ENCODE results near the gene PPFIA4.

The PPFIA4 gene

GRCh38 chr1:203041351-203041932 is 15.2 kb downstream of the PPFIA4 start:
- no peak for DNase-seq

DNA sequence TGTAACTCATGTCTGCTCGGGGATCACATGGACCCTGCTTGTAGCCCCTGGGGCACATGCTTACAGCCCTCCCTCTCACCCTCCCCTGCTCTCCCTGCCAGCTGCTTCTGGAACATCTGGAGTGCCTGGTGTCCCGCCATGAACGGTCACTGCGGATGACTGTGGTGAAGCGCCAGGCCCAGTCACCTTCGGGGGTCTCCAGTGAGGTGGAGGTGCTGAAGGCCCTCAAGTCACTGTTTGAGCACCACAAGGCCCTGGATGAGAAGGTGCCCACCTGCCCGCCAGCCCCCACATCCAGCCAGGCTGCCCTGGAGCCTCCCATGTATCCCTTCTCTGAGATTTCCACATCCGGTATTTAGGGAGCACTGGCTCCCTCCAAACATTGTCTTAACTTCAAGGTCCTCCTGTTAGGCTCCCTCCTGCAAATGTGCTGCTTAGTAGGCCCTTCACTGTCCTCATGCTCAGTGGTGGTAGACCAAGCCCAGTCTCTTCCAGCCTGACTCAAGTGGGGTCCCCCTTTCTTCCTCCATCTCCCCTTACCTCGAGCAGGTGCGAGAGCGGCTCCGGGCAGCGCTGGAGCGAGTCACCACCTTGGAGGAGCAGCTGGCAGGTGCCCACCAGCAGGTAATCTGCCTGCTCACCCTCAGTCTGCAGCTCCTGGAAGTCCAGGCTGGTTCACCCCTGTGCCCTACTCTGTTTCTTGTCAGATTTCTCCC is 17.7 kb downstream of the PPFIA4 start:
- no peak for DNase-seq

- DNase-seq: no peak
These were observed 18.4 kb downstream of the PPFIA4 start for GRCh38 chr1:203044546-203045250.

- no peak for DNase-seq
These were observed 19.0 kb downstream of the PPFIA4 start for GRCh38 chr1:203045336-203045735.

DNA sequence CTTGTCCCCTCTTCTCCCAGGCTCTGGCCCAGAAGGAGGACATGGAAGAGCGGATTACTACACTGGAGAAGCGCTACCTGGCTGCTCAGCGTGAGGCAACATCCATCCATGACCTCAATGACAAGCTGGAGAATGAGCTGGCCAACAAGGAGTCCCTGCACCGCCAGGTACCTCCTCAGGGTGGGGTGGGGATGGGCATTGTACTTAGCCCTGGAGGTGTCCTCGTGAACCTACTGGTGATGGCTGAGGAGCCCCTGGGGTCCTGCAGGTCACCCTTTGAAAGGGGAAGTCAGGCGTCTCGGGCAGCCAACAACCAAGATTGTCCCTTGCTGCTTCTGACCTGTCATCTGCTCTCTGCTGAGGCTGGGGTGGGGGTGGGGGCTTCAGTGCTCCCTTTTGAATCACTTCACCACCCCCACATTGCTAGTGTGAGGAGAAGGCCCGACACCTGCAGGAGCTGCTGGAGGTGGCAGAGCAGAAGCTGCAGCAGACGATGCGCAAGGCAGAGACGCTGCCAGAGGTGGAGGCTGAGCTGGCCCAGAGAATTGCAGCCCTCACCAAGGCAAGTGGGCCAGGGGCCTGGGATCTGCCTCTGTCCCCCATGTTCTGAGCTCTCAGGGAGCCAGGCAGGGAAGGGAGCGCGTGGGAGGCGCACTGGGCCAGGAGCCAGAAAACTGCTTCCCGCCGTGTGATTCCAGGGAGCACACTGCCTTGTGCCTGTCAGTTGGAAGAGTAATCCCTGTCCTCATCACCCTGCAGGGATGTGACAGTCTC is 19.7 kb downstream of the PPFIA4 start:
- no peak for DNase-seq

DNA sequence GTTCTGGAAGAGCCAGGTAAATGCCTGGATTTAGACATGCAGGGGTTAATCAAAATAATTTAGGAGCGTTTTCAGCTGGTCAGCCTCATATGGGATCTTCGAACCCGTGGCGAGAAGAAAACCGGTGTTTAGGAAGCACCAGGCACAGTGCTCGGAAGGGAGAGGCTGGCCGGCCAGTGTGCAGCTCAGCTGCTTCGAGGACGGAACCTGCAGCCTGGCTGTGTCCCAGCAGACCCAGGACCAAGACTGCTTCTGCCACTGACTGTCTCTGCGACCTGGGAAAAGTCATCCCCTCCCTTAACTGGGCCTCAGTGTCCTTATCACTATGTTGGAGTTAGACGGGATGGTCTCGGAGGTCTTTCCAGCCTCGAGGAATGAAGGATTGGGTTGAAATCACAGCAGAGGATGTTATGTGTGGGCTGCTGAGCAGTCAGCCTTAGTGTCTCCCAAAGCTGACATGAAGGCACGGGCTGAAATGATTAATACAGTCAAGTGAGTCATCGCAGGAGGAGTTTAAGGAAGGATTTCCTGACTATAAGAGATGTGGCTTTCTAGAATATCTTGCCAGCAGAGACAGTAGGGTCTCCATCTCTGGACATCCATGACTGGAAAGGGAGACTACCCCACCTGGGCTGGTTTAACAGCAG is 20.8 kb downstream of the PPFIA4 start:
- DNase-seq: no peak

GRCh38 chr1:203048086-203048485 is 21.8 kb downstream of the PPFIA4 start:
- no peak for DNase-seq

DNA sequence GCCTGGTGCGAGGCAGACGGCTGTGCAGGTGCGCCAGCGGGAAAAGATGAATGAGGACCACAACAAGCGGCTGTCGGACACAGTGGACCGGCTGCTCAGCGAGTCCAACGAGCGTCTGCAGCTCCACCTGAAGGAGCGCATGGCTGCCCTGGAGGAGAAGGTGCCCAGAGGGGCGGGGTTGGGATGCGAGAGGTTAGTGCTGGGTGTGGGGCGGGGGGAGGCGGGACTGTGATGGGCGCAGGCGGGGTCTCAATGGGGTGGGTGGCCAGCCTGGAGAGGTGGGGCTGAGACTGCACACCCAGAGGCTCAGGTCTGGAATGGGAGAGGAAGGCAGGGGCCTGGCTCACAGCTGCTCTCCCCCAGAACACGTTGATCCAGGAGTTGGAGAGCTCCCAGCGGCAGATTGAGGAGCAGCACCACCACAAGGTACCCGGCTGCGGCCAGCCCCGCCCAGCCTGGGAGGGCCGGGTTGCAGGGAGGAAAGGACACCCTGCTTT is 22.3 kb downstream of the PPFIA4 start:
- no peak for DNase-seq

DNA sequence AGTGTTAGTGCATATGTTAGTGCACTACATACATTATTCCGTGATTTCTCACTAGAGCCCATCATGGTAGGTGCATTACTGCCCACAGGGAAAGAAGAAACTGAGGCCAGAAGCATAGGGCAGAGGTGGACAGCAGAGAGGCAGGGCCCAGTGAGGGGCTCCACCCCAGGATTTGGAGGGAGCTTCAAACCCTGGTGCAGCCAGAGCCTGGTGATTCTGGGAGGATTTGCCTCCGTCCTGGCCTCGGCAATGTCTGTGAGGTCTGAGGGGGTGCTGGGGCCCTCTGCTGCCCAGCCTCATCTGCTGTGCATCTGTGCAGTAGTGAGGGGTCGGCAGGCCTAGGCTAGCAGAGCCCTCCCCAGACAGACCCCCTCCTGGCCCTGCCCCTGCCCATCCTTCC is 22.8 kb downstream of the PPFIA4 start:
- DNase-seq: no peak

DNA sequence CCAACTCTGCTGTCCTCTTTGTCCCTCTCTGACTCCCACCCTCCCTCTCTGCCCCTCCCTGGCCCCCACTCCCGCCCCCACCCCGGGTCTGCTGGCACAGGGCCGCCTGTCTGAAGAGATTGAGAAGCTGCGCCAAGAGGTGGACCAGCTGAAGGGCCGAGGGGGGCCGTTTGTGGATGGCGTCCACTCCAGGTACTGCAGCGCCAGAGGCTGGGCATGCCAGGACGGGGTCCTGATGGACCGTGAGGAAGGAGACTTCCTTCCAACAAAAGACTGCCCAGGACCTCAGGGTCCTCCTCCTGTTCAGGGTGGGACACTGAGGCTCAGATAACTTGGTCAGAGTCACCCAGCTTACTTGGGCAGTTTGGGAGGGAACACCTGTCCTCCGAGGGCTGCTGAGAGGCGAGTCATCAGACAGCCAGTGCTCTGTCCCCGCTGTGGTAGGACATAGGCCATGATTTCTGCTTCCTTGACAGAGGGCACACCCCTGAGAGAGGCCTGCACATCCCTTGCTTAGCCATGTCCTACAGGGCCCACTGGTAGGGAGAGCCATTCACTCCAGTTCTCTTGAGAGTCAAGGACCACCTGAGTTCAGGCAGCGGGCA is 23.4 kb downstream of the PPFIA4 start:
- no peak for DNase-seq

GRCh38 chr1:203050826-203051225 is 24.5 kb downstream of the PPFIA4 start:
- DNase-seq: no peak

GRCh38 chr1:203051841-203052324 is 25.6 kb downstream of the PPFIA4 start:
- no peak for DNase-seq

DNA sequence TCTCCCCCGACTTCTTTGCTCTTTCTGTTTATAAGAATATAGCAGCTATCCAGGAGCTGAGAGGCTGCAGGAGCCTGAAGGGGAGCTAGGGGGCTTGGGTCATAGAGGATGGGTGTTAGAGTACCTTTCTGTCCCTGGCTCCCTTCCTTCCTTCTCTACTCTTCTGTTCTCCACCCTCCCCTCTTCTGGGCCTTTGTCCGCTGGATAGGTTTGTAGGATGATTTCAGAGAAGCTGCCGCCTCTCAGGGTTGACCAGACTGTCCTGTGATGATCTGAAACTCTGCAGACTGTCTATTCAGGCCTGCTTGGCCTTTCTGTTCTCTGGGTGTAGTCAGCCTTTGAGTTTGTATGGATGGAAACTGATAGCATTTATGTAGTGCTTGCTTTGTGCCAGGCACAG is 26.3 kb downstream of the PPFIA4 start:
- DNase-seq: no peak

GRCh38 chr1:203054184-203054583 is 27.9 kb downstream of the PPFIA4 start:
- DNase-seq: no peak

GRCh38 chr1:203054642-203055041 is 28.4 kb downstream of the PPFIA4 start:
- no peak for DNase-seq

DNA sequence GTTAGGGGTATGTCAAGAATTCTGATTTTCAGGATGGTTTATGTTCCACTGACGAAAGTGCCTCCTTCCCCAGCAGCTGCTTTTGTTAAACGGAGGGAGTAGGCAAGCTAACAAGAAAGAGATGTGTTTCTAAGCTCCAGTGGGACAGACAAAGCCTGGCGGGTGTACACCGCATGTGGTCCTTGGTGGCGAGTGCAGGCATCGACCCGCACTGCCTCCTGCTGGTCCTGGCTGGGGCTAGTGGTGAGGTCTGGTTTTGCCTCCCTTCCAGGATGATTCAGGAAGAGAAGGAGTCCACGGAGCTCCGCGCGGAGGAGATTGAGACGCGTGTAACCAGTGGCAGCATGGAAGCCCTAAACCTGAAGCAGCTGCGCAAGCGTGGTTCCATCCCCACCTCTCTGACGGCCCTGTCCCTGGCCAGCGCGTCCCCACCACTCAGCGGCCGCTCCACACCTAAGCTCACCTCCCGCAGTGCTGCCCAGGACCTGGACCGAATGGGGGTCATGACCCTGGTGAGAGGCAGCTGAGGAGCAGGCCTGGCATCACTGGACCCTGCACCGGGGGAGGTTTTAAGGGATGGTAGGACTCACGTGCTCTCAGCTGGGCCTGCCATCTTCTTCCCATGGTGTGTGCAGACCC is 29.0 kb downstream of the PPFIA4 start:
- DNase-seq: no peak

DNA sequence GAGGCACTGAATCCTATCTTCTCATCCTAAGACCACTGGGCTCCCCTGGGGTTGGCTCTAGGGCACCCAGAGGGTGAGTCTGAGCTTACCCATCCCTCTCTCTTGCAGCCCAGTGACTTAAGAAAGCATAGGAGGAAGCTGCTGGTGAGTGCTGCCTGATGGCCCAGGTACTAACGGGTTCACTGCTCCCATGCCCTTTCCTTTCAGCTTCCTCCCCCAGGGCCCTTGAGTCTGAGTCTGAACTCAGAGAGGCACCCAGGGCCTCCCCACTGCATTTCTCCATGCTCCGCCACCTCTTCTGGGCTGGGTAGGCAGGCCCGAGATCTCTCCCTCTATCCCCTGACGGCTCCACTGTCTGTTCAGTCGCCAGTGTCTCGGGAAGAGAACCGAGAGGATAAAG is 29.7 kb downstream of the PPFIA4 start:
- no peak for DNase-seq

DNA sequence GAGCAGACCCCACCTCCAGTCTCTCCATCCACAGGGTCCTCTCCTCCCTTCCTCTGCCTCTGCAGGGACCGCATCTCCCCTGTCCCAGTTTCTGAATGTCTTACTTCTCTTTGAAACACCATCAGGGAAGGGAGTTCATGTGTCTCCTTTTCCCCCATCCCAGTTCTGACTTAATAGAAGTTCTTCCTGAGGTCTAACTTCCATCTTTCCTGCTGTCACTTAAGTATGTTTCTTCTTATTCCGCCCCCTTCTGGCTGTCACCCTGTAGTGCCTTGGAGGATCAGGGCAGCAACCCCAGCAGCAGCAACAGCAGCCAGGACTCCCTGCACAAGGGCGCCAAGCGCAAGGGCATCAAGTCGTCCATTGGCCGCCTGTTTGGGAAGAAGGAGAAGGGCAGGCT is 30.2 kb downstream of the PPFIA4 start:
- DNase-seq: no peak

DNA sequence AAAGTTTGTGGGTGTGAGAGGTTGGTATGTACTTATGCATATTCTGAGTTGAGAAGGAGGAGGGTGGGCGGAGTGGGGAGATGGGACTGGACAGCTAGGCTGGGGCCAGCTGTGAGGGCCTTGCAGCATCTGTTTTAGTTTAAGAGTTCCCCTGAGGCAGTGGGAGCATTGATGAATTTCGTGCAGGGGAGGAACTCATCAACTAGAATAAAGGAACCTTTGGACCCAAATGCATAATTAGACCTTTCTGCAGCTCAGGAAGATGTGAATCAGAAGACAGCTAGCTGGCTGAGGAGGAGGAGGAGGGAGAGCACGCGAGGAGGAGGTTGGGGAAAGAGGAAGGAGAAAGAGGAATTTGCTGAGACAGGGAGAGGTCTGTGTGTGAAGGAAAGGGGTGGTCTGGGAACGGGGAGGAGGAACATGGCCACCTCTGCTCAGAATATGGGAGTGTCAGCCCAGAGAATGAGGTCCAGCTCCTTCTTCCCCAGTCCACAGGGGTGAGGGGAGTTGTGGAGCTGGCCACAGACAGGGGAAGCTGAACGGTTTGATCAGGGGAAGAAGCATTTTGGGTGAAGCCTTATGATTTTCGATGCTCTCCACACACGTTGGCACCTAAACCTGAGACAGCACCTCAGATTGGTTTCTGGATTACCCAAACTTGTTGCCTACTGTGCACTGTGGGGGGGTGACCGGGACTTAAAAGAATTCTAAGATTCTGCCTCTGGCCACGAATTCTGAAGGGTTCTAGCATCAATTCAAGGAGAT is 31.8 kb downstream of the PPFIA4 start:
- no peak for DNase-seq

DNA sequence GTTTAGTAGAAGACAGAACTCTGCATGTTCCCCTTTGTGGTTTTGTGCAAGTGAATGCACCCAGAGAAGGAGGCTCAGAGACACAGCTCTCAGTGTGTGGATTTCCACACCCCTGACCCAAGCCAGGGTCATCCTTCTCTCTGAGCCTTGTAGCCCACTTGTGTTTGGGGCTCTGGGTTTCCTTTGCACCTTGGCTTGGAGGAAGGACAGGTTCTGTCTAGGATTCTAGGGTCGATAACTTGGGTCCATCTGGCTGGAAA is 32.3 kb downstream of the PPFIA4 start:
- DNase-seq: no peak

DNA sequence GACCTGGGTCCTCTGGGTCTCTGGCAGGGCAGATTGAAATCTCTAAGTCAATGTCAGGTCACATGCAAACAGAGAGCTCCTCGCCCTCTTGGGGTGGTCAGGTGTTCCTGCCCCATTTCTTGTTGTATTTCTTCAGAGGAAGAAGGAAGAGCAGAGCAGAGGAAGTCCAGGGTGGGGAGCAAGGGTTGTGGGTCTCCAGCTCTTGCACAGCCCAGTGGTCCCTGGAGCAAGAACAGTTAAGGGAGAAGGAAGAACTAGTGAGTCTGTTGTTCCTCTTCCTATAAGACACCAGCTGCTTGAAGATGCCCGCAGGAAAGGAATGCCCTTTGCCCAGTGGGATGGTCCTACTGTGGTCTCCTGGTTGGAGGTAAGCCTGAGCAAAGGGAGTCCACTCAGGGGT is 33.2 kb downstream of the PPFIA4 start:
- DNase-seq: no peak

All from T-helper 9 cell (primary cell).